SH-SY5Y (cell line): ENCODE data around the gene ENOX1.

Experiments used
- GATA2 ChIP-seq: IDR thresholded peaks from 2 replicates; pipeline ENCODE4 v1.6.1; 2011; ENCODE audit warnings: mild to moderate bottlenecking, low read depth, low read length
- GATA3 ChIP-seq: IDR thresholded peaks from 2 replicates; pipeline ENCODE4 v1.6.1; 2011; ENCODE audit warnings: low read depth, mild to moderate bottlenecking, low read length, moderate library complexity

ENOX1 gene

DNA sequence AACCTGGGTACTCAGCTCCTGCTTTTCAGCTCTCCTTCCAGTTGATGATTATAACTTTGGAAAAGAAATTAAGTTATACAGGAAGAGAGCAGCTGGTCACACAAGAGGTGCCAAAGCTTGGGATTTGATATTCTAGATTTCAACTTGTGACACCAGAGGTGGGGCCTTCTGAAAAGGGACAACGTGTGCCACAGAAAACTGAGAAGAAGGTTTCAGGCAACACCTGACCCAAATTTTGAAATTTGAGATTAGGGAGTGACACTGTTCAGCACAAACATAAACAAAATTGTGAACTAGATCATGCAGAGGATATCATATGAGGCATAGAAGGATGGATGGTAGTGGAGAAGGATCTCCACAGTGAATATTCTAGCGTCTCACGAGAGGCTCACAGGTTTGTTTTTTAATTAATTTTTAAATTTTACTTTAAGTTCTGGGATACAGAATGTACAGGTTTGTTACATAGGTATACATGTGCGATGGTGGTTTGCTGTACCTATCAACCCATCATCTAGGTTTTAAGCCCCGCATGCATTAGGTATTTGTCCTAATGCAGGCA is 379.7 kb downstream of the ENOX1 start:
- TF ChIP-seq GATA2 (no peak), GATA3 (no peak)

DNA sequence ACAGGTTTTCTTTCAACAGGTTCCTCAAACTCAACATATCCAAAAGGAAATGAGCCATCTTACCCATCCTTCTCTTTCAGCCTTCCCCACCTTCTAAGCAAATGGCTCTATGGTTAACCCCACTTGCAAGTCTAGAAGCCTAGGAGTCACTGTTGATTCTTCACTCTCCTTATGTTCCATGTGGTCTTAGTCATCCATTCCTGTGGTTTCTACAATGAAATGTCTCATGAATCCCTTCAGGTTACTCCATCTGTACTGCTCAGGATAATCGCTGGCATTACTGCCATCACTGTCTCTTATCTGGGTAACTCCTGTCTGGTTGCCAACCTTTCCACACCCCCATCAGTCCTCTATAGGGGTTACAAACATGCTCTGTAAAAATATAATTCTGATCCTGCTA is 381.3 kb downstream of the ENOX1 start:
- TF ChIP-seq GATA2 (no peak), GATA3 (no peak)

DNA sequence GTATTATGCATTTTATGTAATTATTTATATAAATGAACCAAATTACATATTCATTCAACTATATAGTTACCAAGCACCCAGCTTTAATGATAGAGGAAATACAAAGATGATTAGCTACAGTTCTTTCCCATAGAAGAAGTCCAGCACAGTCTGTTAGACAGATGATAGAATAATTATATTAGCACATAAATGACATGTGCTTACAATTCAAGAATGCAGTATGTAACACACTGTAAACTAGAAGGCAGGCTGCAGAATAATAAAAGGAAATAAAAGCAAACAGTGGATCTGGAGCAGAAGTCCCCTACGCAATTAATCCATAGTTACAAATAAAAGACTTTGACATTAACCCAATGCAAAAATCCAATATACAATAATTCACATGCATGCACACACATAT is 384.4 kb downstream of the ENOX1 start:
- TF ChIP-seq GATA2 (no peak), GATA3 (no peak)

DNA sequence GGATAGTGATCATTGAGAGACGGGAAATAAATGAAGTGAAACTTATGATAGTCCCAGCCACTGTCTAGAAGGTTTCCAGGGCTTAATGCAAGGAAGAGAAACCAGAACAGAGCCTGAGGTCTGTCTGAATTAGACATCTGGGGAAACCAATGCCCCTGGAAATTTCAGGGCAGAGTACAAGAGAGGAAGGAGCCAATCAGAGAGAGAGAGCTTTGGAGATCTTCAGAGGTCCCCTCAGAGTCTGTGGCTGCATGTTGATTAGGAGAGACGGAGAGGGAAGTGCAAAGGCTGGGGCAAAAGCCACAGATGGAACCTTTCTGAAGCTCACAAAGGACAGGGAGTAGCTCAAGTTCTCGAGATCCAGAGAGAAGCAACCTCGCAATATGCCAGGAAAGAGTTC is 385.4 kb downstream of the ENOX1 start:
- TF ChIP-seq GATA2: no peak

DNA sequence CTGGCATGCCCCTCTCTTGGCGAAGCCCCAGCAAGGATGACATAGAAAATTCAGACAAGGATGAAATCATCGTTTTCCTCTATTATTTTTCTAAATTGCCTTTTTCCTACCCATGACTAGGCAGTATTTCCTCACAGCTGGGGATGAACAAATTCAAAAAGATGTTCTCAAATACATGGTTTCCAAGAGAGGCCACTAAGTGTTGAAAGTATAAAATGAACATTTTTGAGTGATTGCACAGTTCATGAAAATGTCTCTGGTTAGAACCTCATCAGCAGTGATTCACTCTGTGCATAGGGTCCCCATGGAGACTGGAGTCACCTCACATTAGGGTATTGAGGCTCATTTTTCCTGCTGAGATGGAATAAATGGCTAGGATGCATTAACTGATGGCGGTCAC is 389.7 kb downstream of the ENOX1 start:
- TF ChIP-seq GATA2 (no peak), GATA3 (no peak)

DNA sequence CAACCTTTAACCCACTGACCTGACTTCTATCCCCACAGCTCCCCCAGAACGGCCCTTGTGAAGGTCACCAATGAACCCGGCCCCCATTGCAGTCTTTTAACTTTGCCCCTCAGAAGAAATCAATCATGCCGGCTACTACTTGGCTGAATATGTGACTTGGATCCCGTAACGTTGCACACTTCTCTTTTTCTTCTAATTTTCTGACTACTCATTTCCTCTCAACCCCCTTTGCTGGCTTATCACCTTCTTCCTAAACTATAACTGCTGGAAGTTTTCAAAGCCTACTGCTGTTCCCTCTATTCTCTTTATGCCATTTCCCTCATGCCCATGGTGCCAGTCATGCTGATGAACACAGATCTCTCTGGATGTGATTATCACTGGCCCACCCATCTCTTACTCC is 395.7 kb downstream of the ENOX1 start:
- TF ChIP-seq GATA2: no peak
- TF ChIP-seq GATA3: no peak

DNA sequence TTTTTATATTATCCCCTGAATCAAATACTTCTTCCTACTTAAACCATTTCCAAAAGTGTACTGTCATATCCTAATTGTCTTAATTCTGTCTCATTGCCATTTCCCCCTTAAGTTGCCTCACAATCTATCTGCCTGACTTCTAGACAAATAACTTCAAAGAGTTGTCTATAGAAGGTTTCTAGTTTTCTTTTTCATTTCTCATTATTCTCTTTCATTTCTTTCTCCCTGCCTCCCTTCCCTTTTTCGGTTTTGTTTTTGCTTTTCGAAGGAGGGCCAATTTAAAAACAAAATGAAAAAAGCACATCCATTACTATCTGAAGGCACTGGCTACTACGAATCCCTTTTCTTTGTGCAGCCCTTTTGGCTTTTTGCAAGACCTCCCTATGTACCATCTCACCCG is 396.2 kb downstream of the ENOX1 start:
- TF ChIP-seq GATA3 (no peak), GATA2 (no peak)

DNA sequence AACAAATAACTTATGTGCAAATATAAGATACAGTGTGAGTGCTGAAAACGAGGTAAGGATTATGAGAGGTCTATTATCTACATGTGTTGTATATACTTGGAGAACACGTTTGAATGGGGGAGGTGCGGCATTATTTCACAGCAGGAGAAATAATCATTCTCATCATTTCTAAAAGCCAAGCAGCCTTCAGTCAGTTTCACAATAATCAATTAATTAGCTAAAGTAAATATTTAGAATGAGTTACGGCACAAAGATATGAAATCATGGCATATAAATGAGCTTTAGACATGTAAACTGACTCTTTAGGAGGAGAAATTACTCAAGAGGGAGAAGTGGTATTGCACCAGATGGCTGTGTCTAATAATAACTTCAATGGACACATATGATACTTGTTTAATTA is 396.8 kb downstream of the ENOX1 start:
- no peak for TF ChIP-seq GATA2
- no peak for TF ChIP-seq GATA3

DNA sequence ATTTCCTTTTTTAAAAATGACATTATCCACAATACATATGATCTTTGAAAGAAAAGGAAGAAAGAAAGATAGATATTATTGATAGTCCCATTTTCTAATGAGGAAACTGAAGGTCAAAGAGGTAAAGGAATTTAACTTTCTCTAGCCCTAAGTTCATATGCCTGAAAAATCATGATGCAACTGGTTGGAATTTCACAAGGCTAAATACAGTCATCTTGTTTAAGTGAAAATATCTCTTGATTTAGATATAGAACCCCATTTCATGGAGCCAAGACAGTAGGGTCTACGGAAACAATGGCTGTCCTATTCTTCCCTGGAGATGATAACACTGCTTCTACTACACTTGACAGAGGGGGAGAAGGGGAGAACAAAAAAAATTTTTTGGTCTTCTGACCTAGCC is 397.2 kb downstream of the ENOX1 start:
- no peak for TF ChIP-seq GATA2

DNA sequence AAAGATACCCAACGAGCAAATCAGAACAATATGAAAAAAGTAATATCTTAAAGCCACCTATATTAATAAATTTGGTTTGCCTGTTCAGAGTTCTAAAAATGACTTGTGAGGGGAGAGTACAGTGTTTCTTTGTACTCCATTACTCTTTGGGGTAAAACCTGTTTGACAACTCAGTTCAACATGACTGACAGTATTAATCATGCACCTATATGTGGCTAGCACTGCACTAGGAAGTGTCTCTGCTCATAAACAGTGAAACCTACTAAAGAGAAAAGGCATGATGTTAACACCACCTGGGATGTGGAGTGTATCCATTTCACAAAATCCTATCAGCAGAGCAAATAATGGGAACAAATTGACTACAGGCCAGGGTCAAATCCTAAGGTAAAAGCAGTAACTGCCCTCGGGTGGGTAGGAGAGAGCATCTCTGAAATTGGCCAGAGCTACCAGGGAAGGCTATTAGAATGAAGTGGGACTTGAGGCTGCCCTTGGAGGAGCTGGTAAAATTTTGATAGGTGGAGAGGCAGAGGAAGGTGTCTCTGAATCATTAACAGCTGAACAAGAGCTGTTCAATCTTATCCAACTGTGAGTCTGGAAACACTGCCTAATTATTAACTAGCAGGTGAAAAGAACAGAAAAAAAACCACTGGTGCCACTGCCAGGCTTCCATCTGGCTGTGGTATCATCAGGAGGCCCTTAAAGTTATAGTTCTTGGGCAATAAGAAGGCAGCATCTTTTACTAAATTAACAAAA is 398.3 kb downstream of the ENOX1 start:
- TF ChIP-seq GATA2: no peak
- no peak for TF ChIP-seq GATA3

DNA sequence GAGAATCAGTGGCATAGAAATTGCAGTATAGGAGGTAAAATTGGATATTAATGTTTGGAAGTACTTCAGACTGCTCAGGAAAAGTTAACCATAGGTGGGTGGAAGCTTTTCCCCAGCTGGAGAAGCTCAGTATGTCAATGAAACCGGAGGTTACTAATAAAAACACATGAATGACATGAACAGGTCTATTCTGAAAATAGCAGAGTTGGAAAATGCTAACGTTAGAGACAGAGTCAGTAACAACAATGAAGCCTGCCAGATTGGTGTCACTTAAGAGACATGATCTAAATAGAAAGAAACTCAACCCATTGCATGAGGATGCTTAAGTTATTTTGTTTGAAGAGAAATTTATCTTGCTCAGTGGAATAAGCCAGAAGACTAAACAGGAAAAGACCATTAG is 398.9 kb downstream of the ENOX1 start:
- TF ChIP-seq GATA3 (no peak), GATA2 (no peak)

DNA sequence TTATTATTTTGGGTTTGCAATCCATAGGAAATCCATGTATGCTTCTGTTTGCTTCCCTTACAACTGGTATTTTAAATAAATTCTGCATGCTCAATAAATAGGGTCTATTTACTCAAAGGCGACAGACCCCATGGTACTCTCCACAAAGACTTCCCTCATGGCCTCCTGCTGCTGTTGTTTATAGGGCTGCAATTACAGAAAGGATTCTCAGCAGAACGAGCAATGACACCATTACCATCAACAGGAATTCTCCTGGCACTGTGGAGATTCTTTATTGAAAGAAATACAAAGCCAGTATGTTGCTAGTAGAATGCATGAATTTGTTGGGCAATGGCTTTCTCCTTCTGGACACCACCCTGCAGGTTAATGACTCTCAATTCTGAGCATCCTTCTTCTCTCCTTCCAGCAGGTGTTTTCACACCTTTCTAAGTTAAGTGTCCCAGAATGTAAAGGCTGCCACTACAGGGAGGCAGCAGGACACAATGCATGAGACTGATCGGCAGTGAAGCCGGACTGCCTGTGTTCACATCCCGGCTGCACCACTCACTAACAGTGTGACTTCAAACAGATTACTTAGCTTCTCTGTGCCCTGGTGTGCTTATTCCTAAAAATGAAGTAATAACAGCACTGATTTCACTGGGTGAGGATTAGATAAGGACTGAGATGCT is 403.1 kb downstream of the ENOX1 start:
- TF ChIP-seq GATA2: no peak
- TF ChIP-seq GATA3: no peak

DNA sequence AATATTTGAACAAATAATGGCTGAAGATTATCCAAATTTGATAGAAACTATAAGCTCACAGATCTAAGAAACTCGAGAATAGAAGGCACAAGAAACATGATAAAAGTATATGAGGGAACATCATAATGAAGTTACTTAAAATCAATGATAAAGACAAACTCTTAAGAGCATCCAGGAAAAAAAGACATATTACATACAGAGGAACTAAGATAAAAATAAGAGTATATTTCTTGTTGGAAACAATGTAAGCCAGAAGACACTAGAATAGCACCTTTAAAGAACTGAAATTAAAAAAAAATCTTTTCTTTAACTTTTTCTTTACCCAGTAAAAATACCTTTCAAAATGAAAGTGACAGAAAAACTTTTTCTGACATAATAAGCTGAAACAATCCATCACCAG is 407.0 kb downstream of the ENOX1 start:
- TF ChIP-seq GATA3: no peak

DNA sequence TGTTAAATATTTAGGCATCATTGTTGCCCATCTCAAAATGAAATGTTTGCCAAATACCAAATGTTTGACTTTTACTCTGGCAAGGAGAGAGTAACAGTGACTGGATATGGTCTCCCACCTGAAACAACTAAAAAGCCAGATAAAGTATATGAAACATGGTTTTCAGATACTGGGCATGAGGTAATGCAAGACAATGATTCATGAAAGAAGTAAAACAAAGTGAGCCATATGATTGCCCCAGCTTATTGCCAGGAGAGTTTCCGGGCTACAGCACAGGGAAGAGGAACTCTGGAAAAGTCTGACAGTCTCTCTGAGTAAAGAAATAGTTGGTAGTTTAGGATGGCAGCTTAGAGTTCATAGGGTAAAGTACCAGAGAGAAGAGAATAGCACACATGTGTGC is 408.8 kb downstream of the ENOX1 start:
- TF ChIP-seq GATA3: no peak
- no peak for TF ChIP-seq GATA2

DNA sequence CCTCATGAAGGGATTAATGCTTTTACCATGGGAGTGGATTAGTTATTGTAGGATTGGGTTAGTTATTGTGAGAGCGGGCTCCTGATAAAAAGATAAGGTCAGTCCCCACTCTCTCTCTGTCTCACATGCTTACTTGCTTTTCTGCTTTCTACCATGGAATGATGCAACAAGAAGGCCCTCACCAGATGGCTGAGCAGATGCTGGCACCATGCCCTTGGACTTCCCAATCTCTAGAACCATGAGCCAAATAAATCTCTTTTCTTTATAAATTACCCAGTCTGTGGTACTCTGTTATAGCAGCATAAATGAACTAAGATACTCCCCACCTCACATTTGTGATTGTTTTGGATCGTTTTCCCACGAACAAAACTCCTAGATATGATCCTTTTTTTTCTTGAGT is 409.6 kb downstream of the ENOX1 start:
- TF ChIP-seq GATA2: no peak
- no peak for TF ChIP-seq GATA3

DNA sequence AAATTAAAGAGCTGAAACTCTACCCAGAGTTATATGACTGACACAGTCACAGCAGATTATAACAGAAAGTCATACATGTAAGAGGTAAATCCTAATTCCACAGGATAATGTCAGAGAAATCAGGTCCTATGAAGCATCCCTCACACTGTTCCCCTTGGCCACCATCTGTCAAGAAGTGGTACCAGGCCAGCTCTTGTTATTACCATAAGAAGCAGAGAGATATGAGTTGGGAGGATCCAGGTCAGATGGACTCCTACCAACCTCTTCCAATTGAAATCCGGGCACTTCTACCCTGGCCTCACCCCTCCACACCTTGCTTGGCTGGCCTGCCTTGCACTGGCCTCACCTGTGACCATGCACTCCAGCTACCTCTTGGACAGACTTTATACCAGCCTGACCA is 410.2 kb downstream of the ENOX1 start:
- TF ChIP-seq GATA3 (no peak), GATA2 (no peak)
